Right lung (tissue), 10 donors: ENCODE measurements around the gene RNF149. TPM values are rescaled to one million over a fixed set of nuclear protein-coding genes. Genes with fewer than 3 reads are reported as not detected.
A peak's percentile ranks its signal among the peaks of the same experiment; 100 is the strongest.
"Not testable (repeated sequence)": the region's sequence is repeated elsewhere in the genome, so short reads cannot be mapped to it uniquely, and the experiment has no call there.

Source experiments
- DNase-seq, 2 donors: peaks; one replicate each; pipeline ENCODE4 v3.0.0-alpha.2; 2013
- long read RNA-seq, 8 donors: transcript quantifications; one replicate each; lab custom pipeline, GENCODE V29; 2026
- polyA plus RNA-seq, 5 donors: library from polyadenylated mRNA; unstranded; fragments of 120-200 nt; gene quantifications; one replicate each; pipeline versions ENCODE4 v1.2.1 to v1.2.3, GENCODE V29; 2013; ENCODE audit warnings: inconsistent platforms in 1 of 5, low replicate concordance in 1 of 5; ENCODE audit not compliant: insufficient read length in 5 of 5, insufficient read depth in 1 of 5

Gene RNF149
- polyA plus RNA-seq, result 10 to 100 TPM; 48.9 to 69.0 (median 57.9) TPM
- long read RNA-seq, donor 1, transcript RNF149-201 (7 exons, 2,458 nt), result major isoform, 13 of 15 reads
- long read RNA-seq, donor 1, partial matches to known transcripts, result 0 of 15 reads
- long read RNA-seq, donor 1, other reads (novel, unspliced or antisense), result 0 of 15 reads
- long read RNA-seq, donor 2, transcript RNF149-201 (7 exons, 2,458 nt), result major isoform, 7 of 8 reads
- long read RNA-seq, donor 2, partial matches to known transcripts, result 0 of 8 reads
- long read RNA-seq, donor 2, other reads (novel, unspliced or antisense), result 0 of 8 reads
- long read RNA-seq, donor 3, transcript RNF149-201 (7 exons, 2,458 nt), result major isoform, 13 of 30 reads
- long read RNA-seq, donor 3, partial matches to known transcripts, result 14 of 30 reads
- long read RNA-seq, donor 3, other reads (novel, unspliced or antisense), result 0 of 30 reads
- long read RNA-seq, donor 4, partial matches to known transcripts, result 13 of 17 reads
- long read RNA-seq, donor 4, other reads (novel, unspliced or antisense), result 0 of 17 reads
- long read RNA-seq, donor 5, transcript RNF149-201 (7 exons, 2,458 nt), result major isoform, 10 of 30 reads
- long read RNA-seq, donor 5, partial matches to known transcripts, result 18 of 30 reads
- long read RNA-seq, donor 5, other reads (novel, unspliced or antisense), result 0 of 30 reads
- long read RNA-seq, donor 6, transcript RNF149-201 (7 exons, 2,458 nt), result major isoform, 11 of 14 reads
- long read RNA-seq, donor 6, partial matches to known transcripts, result 0 of 14 reads
- long read RNA-seq, donor 6, other reads (novel, unspliced or antisense), result 0 of 14 reads
- long read RNA-seq, donor 7, transcript RNF149-201 (7 exons, 2,458 nt), result major isoform, 6 of 6 reads
- long read RNA-seq, donor 7, partial matches to known transcripts, result 0 of 6 reads
- long read RNA-seq, donor 7, other reads (novel, unspliced or antisense), result 0 of 6 reads
- long read RNA-seq, donor 8, partial matches to known transcripts, result 9 of 10 reads
- long read RNA-seq, donor 8, other reads (novel, unspliced or antisense), result 0 of 10 reads

DNA sequence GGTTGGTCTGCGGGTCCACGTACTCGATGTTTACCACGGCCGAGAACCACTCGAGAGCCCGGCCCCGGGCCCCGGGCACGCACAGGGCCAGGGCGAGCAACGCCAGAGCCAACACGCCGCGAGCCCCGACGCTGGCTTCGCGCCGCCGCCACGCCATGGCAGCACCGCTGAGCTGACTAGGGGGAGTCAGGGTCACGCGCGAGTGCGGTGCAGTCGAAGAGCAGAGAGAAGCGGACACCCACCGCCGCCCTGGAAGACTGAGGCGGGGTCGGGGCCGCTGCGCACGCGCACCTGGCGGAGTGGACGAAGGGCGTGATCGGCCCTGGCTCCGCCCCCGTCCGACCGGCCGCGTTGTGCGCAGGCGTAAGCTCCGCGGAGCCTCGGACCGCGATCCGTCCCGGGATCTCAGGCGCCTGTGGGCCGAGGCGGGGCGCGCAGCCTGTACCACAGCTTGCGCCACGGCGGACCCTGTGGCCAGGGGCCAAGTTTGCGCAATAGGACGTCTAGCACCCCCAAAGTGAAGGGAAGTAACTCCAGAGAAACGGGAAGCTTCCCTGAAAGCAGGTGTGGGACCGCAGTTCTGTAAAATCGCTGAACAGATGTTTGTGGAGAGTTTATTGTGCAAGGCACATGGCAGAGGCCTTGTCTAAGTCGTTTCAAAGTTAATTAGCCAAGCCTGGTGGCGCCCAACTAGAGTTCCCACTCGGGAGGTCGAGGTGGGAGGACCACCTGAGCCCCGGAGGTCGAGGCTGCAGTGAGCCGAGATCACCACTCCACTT lies at the start of gene RNF149:
Gene RNF149, minus strand, starts transcription at position 270 of the 779 bp plus-strand sequence. Its CDS starts 113 bp downstream, at position 157.
- peak; percentile 95 for DNase-seq

DNA sequence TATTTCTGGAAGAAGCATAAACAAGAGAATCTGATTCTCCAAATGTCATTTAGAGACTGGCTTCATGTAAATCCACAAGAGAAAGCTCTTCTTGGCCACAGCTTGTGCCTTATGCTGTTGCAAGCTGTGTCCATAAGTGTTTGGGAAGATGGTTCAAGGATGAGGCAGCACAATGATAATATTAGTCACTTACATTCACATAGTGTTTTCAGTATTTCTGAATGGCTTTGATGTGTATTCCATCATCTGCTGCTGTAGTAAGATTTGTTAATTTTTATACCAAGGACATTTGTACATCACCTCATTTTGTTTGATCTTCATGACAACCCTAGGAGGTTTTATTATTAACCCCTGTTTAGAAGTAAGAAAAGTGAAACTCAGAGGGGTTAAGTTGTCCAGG lies 48.9 kb upstream of the RNF149 start:
- DNase-seq, result no peak

DNA sequence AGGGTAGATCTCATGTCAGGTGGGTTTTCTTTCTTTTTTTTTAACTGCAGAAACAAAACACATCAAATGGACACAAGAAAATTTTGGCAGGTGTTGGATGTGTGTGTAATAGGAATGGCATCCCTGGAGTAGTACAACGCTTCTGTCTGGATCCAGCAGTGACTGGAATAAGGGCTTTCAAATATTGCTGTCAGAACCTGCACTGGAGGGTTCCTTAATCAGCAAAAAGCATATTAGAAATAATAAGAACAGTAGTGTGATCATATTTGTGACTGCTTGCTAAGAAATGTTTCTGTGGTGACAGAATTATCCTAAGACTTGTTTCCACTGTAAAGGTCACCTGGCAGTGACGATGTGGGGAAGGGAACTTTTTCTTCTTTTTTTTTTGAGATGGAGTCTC lies 48.0 kb upstream of the RNF149 start:
- DNase-seq, result no peak

GRCh38 chr2:101356055-101356454 lies 47.6 kb upstream of the RNF149 start:
- DNase-seq, result no peak

DNA sequence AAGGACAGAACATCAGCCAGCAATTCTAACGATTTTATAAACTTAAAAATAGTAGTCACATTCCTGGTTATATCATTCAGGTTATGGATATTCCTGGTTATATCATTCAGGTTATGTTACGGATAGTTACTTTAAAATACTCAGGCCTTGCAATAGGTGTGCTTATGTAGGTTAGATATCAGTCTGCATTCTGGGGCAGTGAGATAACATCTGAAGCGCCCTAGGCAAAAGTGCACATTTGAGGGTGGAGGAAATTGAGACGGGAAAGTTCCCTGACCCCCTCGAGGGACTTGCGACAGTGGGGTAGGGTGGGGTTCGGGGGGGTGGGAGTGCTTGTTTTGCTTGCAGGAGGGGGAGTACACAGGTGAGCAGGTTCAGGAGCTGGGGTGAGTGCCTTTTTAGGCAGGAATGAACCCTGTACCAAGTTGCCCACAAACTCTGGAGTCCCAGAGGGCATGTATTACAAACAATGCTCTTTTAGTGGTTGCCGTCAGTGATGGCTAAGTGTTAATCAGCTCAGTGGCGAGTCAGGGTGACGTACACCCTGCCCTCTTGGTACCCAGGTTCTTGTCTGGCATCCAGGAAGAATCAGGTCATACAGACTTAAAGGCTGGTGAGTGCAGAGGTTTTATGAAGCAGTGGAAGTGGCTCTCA lies 47.0 kb upstream of the RNF149 start:
- no peak for DNase-seq

GRCh38 chr2:101354420-101355311 lies 46.2 kb upstream of the RNF149 start:
- DNase-seq, result no peak

DNA sequence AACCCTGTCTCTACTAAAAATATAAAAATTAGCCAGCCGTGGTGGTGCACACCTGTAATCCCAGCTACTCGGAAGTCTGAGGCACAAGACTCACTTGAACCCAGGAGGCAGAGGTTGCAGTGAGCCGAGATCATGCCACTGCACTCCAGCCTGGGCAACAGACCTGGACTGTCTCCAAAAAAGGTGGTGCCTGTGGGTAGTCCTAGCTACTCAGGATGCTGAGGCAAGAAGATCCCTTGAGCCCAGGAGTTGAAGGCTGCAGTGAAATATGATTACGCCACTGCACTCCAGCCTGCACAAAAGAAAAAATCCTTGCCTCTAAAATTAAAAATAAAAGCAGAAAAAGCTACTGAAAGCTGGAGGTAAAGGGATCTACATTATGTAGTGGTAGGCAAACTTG lies 44.1 kb upstream of the RNF149 start:
- not testable (repeated sequence) for DNase-seq

- no peak for DNase-seq
Measured at GRCh38 chr2:101351207-101351606, 42.7 kb upstream of the RNF149 start.

DNA sequence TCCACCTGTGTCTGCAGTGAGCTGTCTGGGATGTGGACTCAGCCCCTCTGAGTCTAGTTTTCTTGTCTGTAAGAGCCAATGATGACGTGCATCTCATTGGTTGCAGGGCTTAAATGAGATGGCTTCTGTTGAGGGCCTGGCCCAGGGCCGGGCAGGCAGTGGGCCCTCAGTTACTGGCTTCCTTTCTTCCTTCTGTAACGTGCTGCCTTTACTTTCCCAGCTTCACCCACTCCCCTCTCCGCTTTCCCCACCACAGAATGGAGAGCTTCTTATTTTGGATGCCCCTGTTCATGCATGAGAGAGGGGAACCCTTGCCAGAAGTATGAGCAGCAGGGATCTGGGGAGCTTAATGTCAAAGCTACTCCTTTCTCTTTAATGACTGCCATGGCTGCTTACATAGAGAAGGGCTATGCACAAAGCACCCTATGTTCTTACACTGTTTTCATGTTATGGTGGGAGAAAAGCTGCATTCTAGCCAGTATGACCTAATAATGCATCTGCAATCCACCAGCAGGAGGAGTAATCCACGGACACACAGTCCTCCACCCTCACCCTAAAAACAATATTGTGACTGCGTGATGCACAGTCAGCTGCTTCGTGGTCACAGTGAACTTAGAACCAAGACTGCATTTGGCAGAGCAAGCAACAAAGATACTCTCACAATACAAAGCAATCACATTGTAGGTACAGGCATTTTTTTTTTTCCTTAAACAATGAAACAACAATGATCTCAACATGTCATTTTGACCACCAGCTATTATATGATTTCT lies 41.6 kb upstream of the RNF149 start:
- DNase-seq, result no peak

DNA sequence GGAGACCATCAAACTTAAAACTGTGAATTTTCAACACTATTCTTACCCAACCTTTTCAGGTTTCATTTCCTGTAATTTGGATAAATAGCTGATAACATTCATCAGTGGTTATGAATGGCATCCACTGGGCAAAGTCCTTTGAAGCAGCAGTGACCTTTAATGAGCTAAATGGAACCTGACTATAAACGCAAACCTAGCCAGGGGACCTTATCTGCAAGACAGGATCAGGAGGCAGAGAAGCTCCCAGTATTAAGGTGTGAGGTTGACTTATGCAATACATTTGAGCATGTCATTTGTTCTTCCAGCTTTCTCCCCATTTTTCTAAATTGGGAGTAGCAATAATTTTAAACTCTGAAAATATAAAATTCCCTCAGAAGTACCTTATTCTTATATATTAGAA lies 40.4 kb upstream of the RNF149 start:
- no peak for DNase-seq

DNA sequence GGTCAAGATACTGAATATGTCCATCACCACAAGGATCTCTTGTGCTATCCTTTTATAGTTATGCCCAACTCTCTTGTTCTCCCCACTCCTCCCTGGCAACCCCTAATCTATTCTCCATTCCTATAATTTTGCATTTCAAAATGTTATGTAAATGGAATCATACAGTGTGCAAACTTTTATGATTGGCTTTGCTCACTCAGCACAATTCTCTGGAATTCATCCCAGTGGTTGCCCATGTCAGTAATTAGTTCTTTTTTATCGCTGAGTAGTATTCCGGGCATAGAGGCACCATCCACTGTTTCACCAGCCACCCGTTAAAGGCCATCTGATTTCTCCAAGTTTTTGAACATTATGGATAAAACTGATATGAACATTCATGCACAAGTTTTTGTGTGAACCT lies 38.4 kb upstream of the RNF149 start:
- DNase-seq, result no peak

- no peak for DNase-seq
Measured at GRCh38 chr2:101344137-101344536, 35.6 kb upstream of the RNF149 start.

- no peak for DNase-seq
Measured at GRCh38 chr2:101342625-101343008, 34.1 kb upstream of the RNF149 start.

GRCh38 chr2:101341901-101342624 lies 33.6 kb upstream of the RNF149 start:
- DNase-seq, result peak in 1 of 2 donors; percentile 42

DNA sequence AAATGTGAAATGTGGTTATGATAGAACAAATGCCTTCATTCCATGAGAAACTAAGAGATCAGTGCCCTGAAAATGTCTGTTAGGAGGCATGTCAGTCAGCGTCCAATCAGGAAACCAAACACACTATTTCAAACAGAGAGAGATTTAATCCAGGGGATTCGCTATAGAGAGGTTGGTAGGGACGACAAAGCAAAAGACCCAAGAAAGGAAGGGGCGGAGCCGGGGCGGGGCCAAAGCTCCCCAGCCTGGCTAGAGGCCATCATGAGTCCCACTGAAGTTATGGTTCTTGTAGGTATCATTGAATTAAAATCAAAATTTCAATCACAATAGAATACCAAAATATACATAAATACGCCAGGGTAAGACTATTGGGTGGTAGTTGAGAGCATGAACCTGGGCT lies 32.9 kb upstream of the RNF149 start:
- no peak for DNase-seq

DNA sequence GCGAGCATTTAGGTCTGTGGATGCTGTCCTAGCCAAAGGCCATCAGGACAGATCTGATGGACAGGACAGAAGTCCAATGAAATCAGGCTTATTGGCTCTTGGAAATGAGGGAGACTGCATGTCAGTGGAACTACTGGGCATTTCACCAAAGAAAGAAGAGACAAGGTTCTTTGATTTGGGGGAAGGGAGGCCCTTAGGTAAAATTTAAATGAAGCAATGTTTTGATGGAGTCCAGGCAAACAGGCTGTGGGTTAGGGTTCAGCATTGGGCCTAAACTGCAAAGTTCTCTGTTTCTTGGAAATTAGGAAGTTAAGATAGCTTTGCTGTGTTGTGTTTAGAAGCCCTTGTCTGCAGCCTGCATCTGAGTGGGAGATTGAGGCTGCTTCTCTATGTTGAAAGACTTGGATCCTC lies 31.6 kb upstream of the RNF149 start:
- no peak for DNase-seq

DNA sequence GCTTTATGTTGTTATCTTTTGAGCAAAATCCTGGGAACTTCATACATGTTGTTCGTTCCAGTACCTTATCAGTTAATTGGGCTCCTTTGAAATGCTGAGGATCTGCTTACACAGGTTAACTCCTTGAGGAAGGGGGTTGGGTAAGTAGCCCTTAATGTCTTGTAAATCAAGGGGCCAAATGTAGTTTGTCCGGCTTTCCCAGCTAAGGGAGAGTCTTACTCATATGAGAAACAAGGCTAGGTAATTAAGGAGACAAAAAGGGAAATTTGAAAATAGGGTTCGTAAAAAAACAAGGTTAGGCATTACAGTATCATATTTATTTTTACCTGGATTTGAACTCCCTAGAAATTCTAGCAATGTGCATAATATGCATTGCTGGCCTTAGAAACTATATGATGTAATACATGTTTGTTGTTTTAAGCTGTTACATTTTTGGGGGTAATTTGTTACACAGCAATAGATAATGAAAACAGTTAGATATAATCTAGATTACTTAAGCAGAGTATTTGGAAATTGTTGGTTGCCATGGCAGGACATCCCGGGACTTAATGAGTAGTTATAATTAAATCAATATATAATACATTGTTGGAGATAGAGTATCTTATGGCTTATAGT lies 30.9 kb upstream of the RNF149 start:
- no peak for DNase-seq

GRCh38 chr2:101337877-101338276 lies 29.4 kb upstream of the RNF149 start:
- no peak for DNase-seq
